ENCODE data around the gene BBS1. TPM values are rescaled to one million over a fixed set of nuclear protein-coding genes. Genes with fewer than 3 reads are reported as not detected.
A peak's percentile ranks its signal among the peaks of the same experiment; 100 is the strongest.

Gene BBS1
- total and polyA plus RNA-seq, 2 experiments from 2014 or later: 59.7 to 100 TPM

GRCh38 chr11:66495401-66495854 is 15.0 kb upstream of the BBS1 start:
- TF ChIP-seq CTCF (IDR thresholded peaks at IDR 0.05; ENCODE audit: low read depth, low read length): peak; percentile 11
- Histone ChIP-seq H3K4me1 (ENCODE audit: low read depth) (no peaks in the 10 kb centered on the region), H3K36me3 (no peaks in the 10 kb centered on the region), H3K9me3 (ENCODE audit: low read depth) (no peaks in the 10 kb centered on the region), H3K27ac (no peak overlapping the region), H3K27me3 (no peaks in the 10 kb centered on the region), H3K4me3 (no peak overlapping the region)
- no peak for DNase-seq (ENCODE audit: low read depth in 1 of 2, low spot score in 1 of 2)

GRCh38 chr11:66497206-66497605 is 13.2 kb upstream of the BBS1 start:
- DNase-seq (ENCODE audit: low read depth in 1 of 2, low spot score in 1 of 2): no peak
- no peak overlapping the region for H3K4me3 ChIP-seq
- no peaks in the 10 kb centered on the region for H3K4me1 ChIP-seq (ENCODE audit: low read depth)
- no peak for TF ChIP-seq CTCF (IDR thresholded peaks at IDR 0.05; ENCODE audit: low read depth, low read length)
- H3K9me3 ChIP-seq (ENCODE audit: low read depth): no peaks in the 10 kb centered on the region
- no peak overlapping the region for H3K27ac ChIP-seq
- H3K27me3 ChIP-seq: no peaks in the 10 kb centered on the region
- H3K36me3 ChIP-seq: no peaks in the 10 kb centered on the region

- Histone ChIP-seq H3K4me3 (no peak overlapping the region), H3K36me3 (no peaks in the 10 kb centered on the region), H3K9me3 (ENCODE audit: low read depth) (no peaks in the 10 kb centered on the region), H3K27ac (no peak overlapping the region), H3K4me1 (ENCODE audit: low read depth) (no peaks in the 10 kb centered on the region), H3K27me3 (no peaks in the 10 kb centered on the region)
- no peak for DNase-seq (ENCODE audit: low read depth in 1 of 2, low spot score in 1 of 2)
- no peak for TF ChIP-seq CTCF (IDR thresholded peaks at IDR 0.05; ENCODE audit: low read depth, low read length)
Measured at GRCh38 chr11:66498506-66498905, 11.9 kb upstream of the BBS1 start.

- H3K36me3 ChIP-seq: no peaks in the 10 kb centered on the region
- TF ChIP-seq CTCF (IDR thresholded peaks at IDR 0.05; ENCODE audit: low read depth, low read length): no peak
- DNase-seq (ENCODE audit: low read depth in 1 of 2, low spot score in 1 of 2): no peak
- no peak overlapping the region for H3K4me3 ChIP-seq
- peaks cover 13% of the 10 kb centered on the region for H3K4me1 ChIP-seq (ENCODE audit: low read depth)
- no peaks in the 10 kb centered on the region for H3K9me3 ChIP-seq (ENCODE audit: low read depth)
- no peak overlapping the region for H3K27ac ChIP-seq
- no peaks in the 10 kb centered on the region for H3K27me3 ChIP-seq
Measured at GRCh38 chr11:66505276-66505816, 5.1 kb upstream of the BBS1 start.

- H3K36me3 ChIP-seq: peaks cover 6% of the 10 kb centered on the region
- peak in 1 of 2 donors; percentile 49 for DNase-seq (ENCODE audit: low read depth in 1 of 2, low spot score in 1 of 2)
- H3K9me3 ChIP-seq (ENCODE audit: low read depth): no peaks in the 10 kb centered on the region
- peaks cover 13% of the 10 kb centered on the region for H3K4me1 ChIP-seq (ENCODE audit: low read depth)
- peak overlapping the region; percentile 60 for H3K27ac ChIP-seq
- no peaks in the 10 kb centered on the region for H3K27me3 ChIP-seq
- H3K4me3 ChIP-seq: no peak overlapping the region
- no peak for TF ChIP-seq CTCF (IDR thresholded peaks at IDR 0.05; ENCODE audit: low read depth, low read length)
Measured at GRCh38 chr11:66509131-66509561, 1.3 kb upstream of the BBS1 start.

Data from cardiac muscle cell (in vitro differentiated cells and primary cell).